ENCODE data around the gene SFT2D3. TPM values are rescaled to one million over a fixed set of nuclear protein-coding genes. Genes with fewer than 3 reads are reported as not detected.

Gene SFT2D3
- total and polyA plus RNA-seq, 9 of the 15 experiments (the other 6 are each of a cell fraction or from before 2014, with no cell fraction given), result 7.5 to 9.9 (median 8.9) TPM; not detected in 2

GRCh38 chr2:127705391-127706065, 4.2 kb downstream of the SFT2D3 start:
- no peak overlapping the region for H2AFZ ChIP-seq (ENCODE audit: low read depth, low read length)
- no peaks in the 10 kb centered on the region for H3K9me3 ChIP-seq (replicated peaks; ENCODE audit: control insufficient read depth, insufficient read depth, low read depth, low read length)
- BruUV-seq (replicated peaks), result no TSS peak
- H4K20me1 ChIP-seq (replicated peaks; ENCODE audit: control insufficient read depth, insufficient read depth, low read length), result no peaks in the 10 kb centered on the region; the same call in none of the 2 replicates
- H3K36me3 ChIP-seq (ENCODE audit: control insufficient read depth, insufficient read depth, low read length), result peaks cover 76% of the 10 kb centered on the region
- intact Hi-C loops (cut with micrococcal nuclease), result no loop called here
- H3K4me3 ChIP-seq, result no peak overlapping the region
- H3K9ac ChIP-seq (ENCODE audit: insufficient read depth in 1 of 2, low read depth in 2 of 2, low read length in 2 of 2), result no peak overlapping the region
- no peak for TF ChIP-seq PPARD (CRISPR knock-in tag; IDR thresholded peaks at IDR 0.05)
- TF ChIP-seq RCOR1 (IDR thresholded peaks at IDR 0.05; ENCODE audit: borderline replicate concordance in 1 of 2, low read depth in 2 of 2, low read length in 2 of 2), result no peak
- no peak for TF ChIP-seq ATF7 (IDR thresholded peaks at IDR 0.05)
- no peak for TF ChIP-seq CGGBP1 (CRISPR knock-in tag; IDR thresholded peaks at IDR 0.05)
- no peak for TF ChIP-seq ZNF239 (CRISPR knock-in tag; IDR thresholded peaks at IDR 0.05)
- TF ChIP-seq VEZF1 (CRISPR knock-in tag; IDR thresholded peaks at IDR 0.05), result no peak
- H3K4me2 ChIP-seq (ENCODE audit: insufficient read depth, low read length), result no peak overlapping the region
- no peak for ATAC-seq
- WGBS (ENCODE audit: insufficient coverage, low coverage, missing lambda C conversion rate), result 68% methylated on average over 5 of the region's 5 CpGs
- FAIRE-seq, result no peak
- in situ Hi-C loops (cut with MboI), result no loop called here
- H3K4me1 ChIP-seq (replicated peaks in 1 of 2; ENCODE audit: control insufficient read depth in 2 of 2, insufficient read depth in 2 of 2, low read length in 2 of 2), result peaks cover 13 to 22% of the 10 kb centered on the region in 2 experiments
- no peak for DNase-seq (ENCODE audit: extremely low read depth in 1 of 4, low spot score in 3 of 4)
- CTCF ChIA-PET (ENCODE audit: low intra/inter-chr PET ratio), result no interaction called here
- H3K79me2 ChIP-seq (ENCODE audit: control insufficient read depth, insufficient read depth, low read length), result peaks cover 35% of the 10 kb centered on the region
- H3K27me3 ChIP-seq (ENCODE audit: control insufficient read depth in 2 of 2, insufficient read depth in 2 of 2, low read length in 2 of 2), result no peaks in the 10 kb centered on the region
- POLR2A ChIA-PET, result interaction anchor here (0.6 to 1.5 kb wide), 4 partner anchors 10 to 452 kb away, joined by 3 to 4 read pairs (median 3); no protein-coding TSS in a partner anchor
- no peaks in the 10 kb centered on the region for H3K9me1 ChIP-seq (ENCODE audit: control insufficient read depth, insufficient read depth, low read length)
- no peak overlapping the region for H3K27ac ChIP-seq (ENCODE audit: extremely low read depth, low read depth, low read length)

Data from K562 (cell line).